ENCODE results near the gene SYCE1.

The SYCE1 gene

DNA sequence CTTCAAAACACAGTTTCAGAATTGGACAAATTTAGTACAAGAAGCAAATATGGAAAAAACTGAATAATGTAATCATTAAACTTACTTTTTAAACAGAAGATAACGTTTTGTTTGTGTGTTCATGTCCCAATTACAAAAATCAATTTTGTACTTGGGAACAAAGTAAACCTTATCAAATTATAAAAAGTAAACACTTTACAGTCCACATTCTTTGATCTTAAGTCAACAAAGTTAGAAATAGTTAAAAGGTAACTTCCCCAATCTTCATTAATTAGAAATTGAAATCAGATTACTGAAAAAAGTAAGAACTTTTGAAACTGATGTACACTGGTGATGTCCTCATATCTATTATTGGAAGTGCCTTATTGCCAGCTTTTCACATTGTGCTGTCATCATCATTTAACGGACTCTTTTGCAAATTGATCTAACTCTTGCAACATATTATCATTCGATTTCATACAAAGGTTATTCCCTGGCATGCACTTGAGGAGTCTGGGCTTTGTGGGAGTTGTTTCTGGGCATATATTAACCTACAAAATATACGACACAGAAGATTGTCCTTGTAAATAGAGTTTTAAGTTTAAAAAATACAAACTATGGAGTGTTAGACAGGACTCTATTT lies 53.4 kb downstream of the SYCE1 start:
- no peak for DNase-seq (ENCODE audit: low read depth in 2 of 2)

DNA sequence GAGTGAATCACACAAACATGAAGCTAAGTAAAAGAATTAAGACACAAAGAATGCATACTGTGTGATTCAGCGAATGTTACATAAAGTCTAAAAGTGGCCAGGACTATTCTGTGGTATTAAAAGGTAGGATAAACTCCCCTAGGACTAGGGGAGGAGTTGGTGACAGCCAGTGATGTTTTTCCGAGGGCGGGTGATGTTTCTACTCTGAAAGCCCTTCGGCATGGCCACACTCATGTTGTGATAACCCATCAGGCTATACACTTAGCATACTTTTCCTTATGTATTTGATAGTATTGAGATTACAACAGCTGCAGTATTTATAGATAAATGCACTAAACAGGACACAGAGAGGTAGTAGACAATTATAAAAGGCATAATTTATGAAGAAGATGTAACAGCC lies 54.0 kb downstream of the SYCE1 start:
- DNase-seq (ENCODE audit: low read depth in 2 of 2): no peak

DNA sequence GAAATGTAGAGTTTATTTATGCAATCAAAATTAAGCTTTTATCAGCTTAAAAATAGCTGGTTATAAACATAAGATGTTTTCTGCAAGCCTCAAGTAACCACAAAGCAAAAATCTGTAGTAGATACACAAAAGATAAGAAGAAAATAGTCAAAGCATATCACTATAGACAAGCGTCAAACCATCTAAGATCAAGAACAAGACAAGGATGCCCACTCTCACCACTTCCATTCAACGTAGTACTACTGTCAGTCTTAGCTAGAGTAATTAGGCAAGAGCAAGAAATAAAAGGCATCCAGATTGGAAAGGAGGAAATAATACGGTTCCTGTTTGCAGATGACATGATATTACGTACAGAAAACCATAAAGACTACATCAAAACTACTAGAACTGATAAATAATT lies 55.7 kb downstream of the SYCE1 start:
- DNase-seq (ENCODE audit: low read depth in 2 of 2): no peak

Data from activated CD4-positive, alpha-beta T cell treated with anti-CD3 and anti-CD28 coated beads for 24 hours (primary cell).